H9 (cell line): ENCODE results near the gene LAMP5. TPM values are rescaled to one million over a fixed set of nuclear protein-coding genes. Genes with fewer than 3 reads are reported as not detected.

Experiments used
- DNase-seq: peaks from one replicate; pipeline ENCODE4 v3.0.0-alpha.2; 2017
- H2AFZ ChIP-seq: one replicate; pipeline ENCODE4 v1.6.1; 2013; ENCODE audit warnings: mild to moderate bottlenecking, low read length, control low read depth, moderate library complexity
- H2AK5ac ChIP-seq: 2 replicates; pipeline ENCODE4 v1.6.1; 2013; ENCODE audit warnings: low read length, control low read depth, mixed read lengths; ENCODE audit not compliant: insufficient read length
- H2BK120ac ChIP-seq: one replicate; pipeline ENCODE4 v1.6.1; 2013; ENCODE audit warnings: low read depth, mild to moderate bottlenecking, low read length, control low read depth, inconsistent platforms; ENCODE audit not compliant: poor library complexity, severe bottlenecking
- H2BK12ac ChIP-seq: 2 replicates; pipeline ENCODE4 v1.6.1; 2013; ENCODE audit warnings: low read length, control low read depth, mixed read lengths, low read depth; ENCODE audit not compliant: insufficient read length
- H2BK15ac ChIP-seq: 2 replicates; pipeline ENCODE4 v1.6.1; 2013; ENCODE audit warnings: low read depth, low read length, control low read depth
- H2BK20ac ChIP-seq: one replicate; pipeline ENCODE4 v1.6.1; 2013; ENCODE audit warnings: low read depth, mild to moderate bottlenecking, low read length, control low read depth, inconsistent platforms; ENCODE audit not compliant: poor library complexity, severe bottlenecking
- H2BK5ac ChIP-seq: 2 replicates; pipeline ENCODE4 v1.6.1; 2013; ENCODE audit warnings: low read length, control low read depth, mixed read lengths; ENCODE audit not compliant: insufficient read length
- H3K14ac ChIP-seq: 2 replicates; pipeline ENCODE4 v1.6.1; 2013; ENCODE audit warnings: low read length, control low read depth; ENCODE audit not compliant: insufficient read depth
- H3K18ac ChIP-seq: 2 replicates; pipeline ENCODE4 v1.6.1; 2013; ENCODE audit warnings: low read depth, mild to moderate bottlenecking, mixed read lengths, low read length, control low read depth; ENCODE audit not compliant: insufficient read length
- H3K23ac ChIP-seq: 2 replicates; pipeline ENCODE4 v1.6.1; 2013; ENCODE audit warnings: low read length, control low read depth, mixed read lengths, low read depth; ENCODE audit not compliant: insufficient read length
- H3K23me2 ChIP-seq: 2 replicates; pipeline ENCODE4 v1.6.1; 2013; ENCODE audit warnings: low read depth, mild to moderate bottlenecking, mixed read lengths, low read length, control low read depth; ENCODE audit not compliant: insufficient read length, poor library complexity, severe bottlenecking
- H3K27ac ChIP-seq: 2 replicates; pipeline ENCODE4 v1.5.1; 2013; ENCODE audit warnings: low read length, control low read depth, mixed read lengths, low read depth; ENCODE audit not compliant: insufficient read length
- H3K27me3 ChIP-seq: 2 replicates; pipeline ENCODE4 v1.6.1; 2013; ENCODE audit warnings: low read length, control low read depth, inconsistent platforms; ENCODE audit not compliant: insufficient read depth
- H3K4ac ChIP-seq: 2 replicates; pipeline ENCODE4 v1.6.1; 2013; ENCODE audit warnings: low read depth, mild to moderate bottlenecking, control low read depth, inconsistent platforms, low read length, moderate library complexity
- H3K4me1 ChIP-seq: 2 replicates; pipeline ENCODE4 v1.6.1; 2013; ENCODE audit warnings: low read length, control low read depth, inconsistent platforms; ENCODE audit not compliant: insufficient read depth
- H3K4me2 ChIP-seq: 2 replicates; pipeline ENCODE4 v1.6.1; 2013; ENCODE audit warnings: low read length, control low read depth, mixed read lengths; ENCODE audit not compliant: insufficient read length, insufficient read depth
- H3K56ac ChIP-seq: 2 replicates; pipeline ENCODE4 v1.6.1; 2013; ENCODE audit warnings: low read depth, mild to moderate bottlenecking, mixed read lengths, low read length, control low read depth; ENCODE audit not compliant: insufficient read length
- H3K79me1 ChIP-seq: 2 replicates; pipeline ENCODE4 v1.6.1; 2013; ENCODE audit warnings: low read depth, mild to moderate bottlenecking, moderate library complexity, low read length, control low read depth, inconsistent platforms; ENCODE audit not compliant: insufficient read depth, poor library complexity, severe bottlenecking
- H3K79me2 ChIP-seq: 2 replicates; pipeline ENCODE4 v1.6.1; 2013; ENCODE audit warnings: low read length, control low read depth, inconsistent platforms; ENCODE audit not compliant: insufficient read depth
- H3K9ac ChIP-seq: 2 replicates; pipeline ENCODE4 v1.6.1; 2013; ENCODE audit warnings: low read length, control low read depth, mixed read lengths; ENCODE audit not compliant: insufficient read length; ENCODE audit errors: extremely low read depth
- H3K9me3 ChIP-seq: one replicate; pipeline ENCODE4 v1.6.1; 2013; ENCODE audit warnings: low read depth, low read length, inconsistent platforms; ENCODE audit not compliant: control insufficient read depth
- H3T11ph ChIP-seq: one replicate; pipeline ENCODE4 v1.6.1; 2013; ENCODE audit warnings: mild to moderate bottlenecking, low read length, control low read depth, inconsistent platforms
- H4K20me1 ChIP-seq: one replicate; pipeline ENCODE4 v1.6.1; 2013; ENCODE audit not compliant: control insufficient read depth, insufficient read length, insufficient read depth
- H4K5ac ChIP-seq: 2 replicates; pipeline ENCODE4 v1.6.1; 2013; ENCODE audit warnings: low read depth, mild to moderate bottlenecking, mixed read lengths, low read length, control low read depth; ENCODE audit not compliant: insufficient read length
- H4K8ac ChIP-seq: replicated peaks from 2 replicates; pipeline ENCODE4 v1.6.1; 2013; ENCODE audit warnings: low read length, control low read depth, mixed read lengths, low read depth; ENCODE audit not compliant: insufficient read length
- H4K91ac ChIP-seq: 2 replicates; pipeline ENCODE4 v1.6.1; 2013; ENCODE audit warnings: low read depth, mild to moderate bottlenecking, moderate library complexity, mixed read lengths, low read length, control low read depth; ENCODE audit not compliant: insufficient read length
- H3K27ac Mint-ChIP-seq, 3 experiments: 2 replicates in 2 of 3; 3 replicates in 1 of 3; pipeline ENCODE4 v1.8.0; 2020 to 2021; ENCODE audit warnings: mixed read lengths in 3 of 3, mild to moderate bottlenecking in 1 of 3, moderate library complexity in 1 of 3
- H3K27me3 Mint-ChIP-seq: 2 replicates; pipeline ENCODE4 v1.8.0; 2021; ENCODE audit warnings: low read depth, mild to moderate bottlenecking, moderate library complexity, mixed read lengths
- H3K36me3 Mint-ChIP-seq, 3 experiments: 2 replicates in 2 of 3; 3 replicates in 1 of 3; pipeline ENCODE4 v1.8.0; 2020 to 2021; ENCODE audit warnings: low read depth in 3 of 3, mixed read lengths in 3 of 3; ENCODE audit not compliant: insufficient read depth in 1 of 3
- H3K4me1 Mint-ChIP-seq, 2 experiments: 2 replicates each; pipeline ENCODE4 v1.8.0; 2020; ENCODE audit warnings: mixed read lengths in 2 of 2
- H3K4me3 Mint-ChIP-seq, 2 experiments: 2 replicates in 1 of 2; 3 replicates in 1 of 2; pipeline ENCODE4 v1.8.0; 2020 to 2021; ENCODE audit warnings: mild to moderate bottlenecking in 2 of 2, mixed read lengths in 2 of 2, moderate library complexity in 1 of 2
- H3K9me3 Mint-ChIP-seq, 2 experiments: 2 replicates in 1 of 2; 3 replicates in 1 of 2; pipeline ENCODE4 v1.8.0; 2020; ENCODE audit warnings: mild to moderate bottlenecking in 2 of 2, mixed read lengths in 2 of 2, moderate library complexity in 1 of 2
- WGBS: extraction: QIAGEN DNeasy Blood & Tissue Kit; methylation state at CpG from one replicate; pipeline ENCODE4 v1.1.7; 2013; ENCODE audit warnings: missing lambda C conversion rate, low lambda C conversion rate, mixed read lengths; ENCODE audit not compliant: insufficient read length; ENCODE audit errors: extremely low coverage; 5-methylcytosine and 5-hydroxymethylcytosine counted together
- total RNA-seq: library from RNA; stranded (reverse); gene quantifications from 2 replicates; pipeline ENCODE4 v1.2.1, GENCODE V29; 2021
- TF ChIP-seq, protein P1 (sequence below): fragments of 200-600 bp; sonication (generic); conservative IDR thresholded peaks from 3 replicates; pipeline ENCODE4 v1.8.0; 2021; ENCODE audit warnings: antibody characterized with exemption, mild to moderate bottlenecking

LAMP5 gene
- total RNA-seq, 1 experiment from 2014 or later = 0.35 TPM

DNA sequence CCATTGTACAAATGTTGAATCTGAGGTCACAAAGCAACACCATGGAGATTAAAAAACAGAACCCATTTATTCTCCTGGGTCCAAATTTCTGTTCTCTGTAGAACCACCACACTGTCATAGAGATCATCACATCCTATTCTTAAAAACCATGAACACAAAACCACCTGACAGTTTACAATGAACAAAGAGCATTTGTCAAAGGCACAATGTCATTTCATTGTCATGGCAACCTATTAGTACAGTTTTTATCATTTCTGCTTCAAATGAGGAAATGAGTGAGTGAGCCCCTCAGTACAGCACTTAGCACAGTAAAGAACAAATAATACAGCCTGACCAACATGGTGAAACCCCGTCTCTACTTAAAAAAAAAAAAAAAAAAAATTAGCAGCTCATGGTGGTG is 23.1 kb upstream of the LAMP5 start:
- H2BK20ac ChIP-seq = no peak overlapping the region
- H2BK5ac ChIP-seq = no peak overlapping the region
- no peak overlapping the region for H2AFZ ChIP-seq
- H3K23me2 ChIP-seq = no peaks in the 10 kb centered on the region
- H2BK120ac ChIP-seq = no peak overlapping the region
- WGBS = no CpG with 5 or more reads among the region's 1 CpG
- no peak overlapping the region for H3K27ac ChIP-seq
- H4K5ac ChIP-seq = no peak overlapping the region
- no peaks in the 10 kb centered on the region for H3K79me1 ChIP-seq
- TF ChIP-seq, protein P1, sequence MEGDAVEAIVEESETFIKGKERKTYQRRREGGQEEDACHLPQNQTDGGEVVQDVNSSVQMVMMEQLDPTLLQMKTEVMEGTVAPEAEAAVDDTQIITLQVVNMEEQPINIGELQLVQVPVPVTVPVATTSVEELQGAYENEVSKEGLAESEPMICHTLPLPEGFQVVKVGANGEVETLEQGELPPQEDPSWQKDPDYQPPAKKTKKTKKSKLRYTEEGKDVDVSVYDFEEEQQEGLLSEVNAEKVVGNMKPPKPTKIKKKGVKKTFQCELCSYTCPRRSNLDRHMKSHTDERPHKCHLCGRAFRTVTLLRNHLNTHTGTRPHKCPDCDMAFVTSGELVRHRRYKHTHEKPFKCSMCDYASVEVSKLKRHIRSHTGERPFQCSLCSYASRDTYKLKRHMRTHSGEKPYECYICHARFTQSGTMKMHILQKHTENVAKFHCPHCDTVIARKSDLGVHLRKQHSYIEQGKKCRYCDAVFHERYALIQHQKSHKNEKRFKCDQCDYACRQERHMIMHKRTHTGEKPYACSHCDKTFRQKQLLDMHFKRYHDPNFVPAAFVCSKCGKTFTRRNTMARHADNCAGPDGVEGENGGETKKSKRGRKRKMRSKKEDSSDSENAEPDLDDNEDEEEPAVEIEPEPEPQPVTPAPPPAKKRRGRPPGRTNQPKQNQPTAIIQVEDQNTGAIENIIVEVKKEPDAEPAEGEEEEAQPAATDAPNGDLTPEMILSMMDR = no peak
- Mint-ChIP-seq H3K27me3 (peaks cover 4% of the 10 kb centered on the region), H3K9me3 (no peaks in the 10 kb centered on the region), H3K27ac (no peak overlapping the region), H3K4me1 (no peaks in the 10 kb centered on the region; a peak in 1 of 4 replicates), H3K36me3 (no peaks in the 10 kb centered on the region), H3K4me3 (no peak overlapping the region)
- no peak overlapping the region for H3T11ph ChIP-seq
- no peak overlapping the region for H3K18ac ChIP-seq
- no peaks in the 10 kb centered on the region for H3K27me3 ChIP-seq
- no peak overlapping the region for H3K4ac ChIP-seq
- H3K9me3 ChIP-seq = no peaks in the 10 kb centered on the region
- H4K8ac ChIP-seq = no peak overlapping the region
- no peak overlapping the region for H3K9ac ChIP-seq
- H3K4me1 ChIP-seq = no peaks in the 10 kb centered on the region
- no peak overlapping the region for H3K23ac ChIP-seq
- H3K14ac ChIP-seq = no peak overlapping the region
- no peak for DNase-seq
- H2BK15ac ChIP-seq = no peak overlapping the region
- H2AK5ac ChIP-seq = no peak overlapping the region
- H3K79me2 ChIP-seq = no peaks in the 10 kb centered on the region
- H2BK12ac ChIP-seq = no peak overlapping the region
- no peak overlapping the region for H4K91ac ChIP-seq
- H3K4me2 ChIP-seq = no peak overlapping the region
- no peak overlapping the region for H3K56ac ChIP-seq
- no peaks in the 10 kb centered on the region for H4K20me1 ChIP-seq
